Peyer's patch (tissue), 4 donors: ENCODE results near the gene NRG3. TPM values are rescaled to one million over a fixed set of nuclear protein-coding genes. Genes with fewer than 3 reads are reported as not detected.

ENCODE experiments used
- DNase-seq, 3 donors: peaks; one replicate each; pipeline ENCODE4 v3.0.0-alpha.2; 2017 to 2019
- H3K27ac ChIP-seq, 4 donors: fragments of 200-600 bp; sonication (generic); one replicate each; pipeline ENCODE4 v1.5.1; 2016 to 2019
- H3K27me3 ChIP-seq, 2 donors: fragments of 200-600 bp; sonication (generic); one replicate each; pipeline ENCODE4 v1.5.1; 2019
- H3K36me3 ChIP-seq, 3 donors: fragments of 200-600 bp; sonication (generic); one replicate each; pipeline ENCODE4 v1.5.1; 2016 to 2019
- H3K4me1 ChIP-seq, 4 donors: fragments of 200-600 bp; sonication (generic); one replicate each; pipeline ENCODE4 v1.5.1; 2016 to 2019
- H3K4me3 ChIP-seq, 4 donors: fragments of 200-600 bp; sonication (generic); 1 replicate in 3 of 4; 2 replicates in 1 of 4; pipeline ENCODE4 v1.5.1; 2016 to 2019; ENCODE audit warnings: mild to moderate bottlenecking in 1 of 4
- H3K9me3 ChIP-seq, 4 donors: fragments of 200-600 bp; sonication (generic); one replicate each; pipeline ENCODE4 v1.5.1; 2016 to 2019; ENCODE audit warnings: mild to moderate bottlenecking in 1 of 4
- CTCF ChIP-seq, 6 experiments: fragments of 450-650 bp in 4 of 6; fragments of 200-600 bp in 2 of 6; sonication (generic) in 1 of 6; IDR thresholded peaks; one replicate each; pipeline ENCODE4 v1.5.1; 2017 to 2019; ENCODE audit warnings: antibody characterized with exemption in 6 of 6, mild to moderate bottlenecking in 3 of 6, moderate library complexity in 1 of 6
- POLR2A ChIP-seq, 2 donors: fragments of 450-650 bp; IDR thresholded peaks; one replicate each; pipeline ENCODE4 v1.5.1; 2017; ENCODE audit warnings: antibody characterized with exemption in 2 of 2, mild to moderate bottlenecking in 2 of 2, moderate library complexity in 2 of 2
- total RNA-seq, 4 donors: library from RNA; depleted of rRNA; stranded (reverse); fragments of >200 nt; gene quantifications; one replicate each; pipeline ENCODE4 v1.1.0, GENCODE V29; 2016

NRG3 gene
- total RNA-seq, 4 donors from 2014 or later: not detected

- TF ChIP-seq CTCF (IDR thresholded peaks at IDR 0.05): no peak
- no peak for TF ChIP-seq POLR2A (IDR thresholded peaks at IDR 0.05)
- no peak overlapping the region for H3K4me3 ChIP-seq
- no peaks in the 10 kb centered on the region for H3K9me3 ChIP-seq
- no peak overlapping the region for H3K27ac ChIP-seq
- DNase-seq: no peak
- no peaks in the 10 kb centered on the region for H3K4me1 ChIP-seq
- H3K27me3 ChIP-seq: no peaks in the 10 kb centered on the region
- H3K36me3 ChIP-seq: no peaks in the 10 kb centered on the region
Measured at GRCh38 chr10:82256275-82256674, 381.3 kb downstream of the NRG3 start.

- TF ChIP-seq CTCF (IDR thresholded peaks at IDR 0.05) (no peak), POLR2A (IDR thresholded peaks at IDR 0.05) (no peak)
- Histone ChIP-seq H3K27ac (no peak overlapping the region), H3K9me3 (no peaks in the 10 kb centered on the region), H3K27me3 (no peaks in the 10 kb centered on the region), H3K36me3 (no peaks in the 10 kb centered on the region), H3K4me3 (no peak overlapping the region), H3K4me1 (no peaks in the 10 kb centered on the region)
- DNase-seq: no peak
Measured at GRCh38 chr10:82266438-82266837, 391.4 kb downstream of the NRG3 start.

- no peak for DNase-seq
- no peaks in the 10 kb centered on the region for H3K36me3 ChIP-seq
- H3K27ac ChIP-seq: no peak overlapping the region
- no peaks in the 10 kb centered on the region for H3K4me1 ChIP-seq
- TF ChIP-seq POLR2A (IDR thresholded peaks at IDR 0.05) (no peak), CTCF (IDR thresholded peaks at IDR 0.05) (no peak)
- no peak overlapping the region for H3K4me3 ChIP-seq
- no peaks in the 10 kb centered on the region for H3K27me3 ChIP-seq
- H3K9me3 ChIP-seq: no peaks in the 10 kb centered on the region
Measured at GRCh38 chr10:82267014-82267413, 392.0 kb downstream of the NRG3 start.

- no peaks in the 10 kb centered on the region for H3K27me3 ChIP-seq
- TF ChIP-seq POLR2A (IDR thresholded peaks at IDR 0.05) (no peak), CTCF (IDR thresholded peaks at IDR 0.05) (no peak)
- H3K9me3 ChIP-seq: no peaks in the 10 kb centered on the region
- no peak for DNase-seq
- no peak overlapping the region for H3K27ac ChIP-seq
- H3K4me3 ChIP-seq: no peak overlapping the region
- no peaks in the 10 kb centered on the region for H3K4me1 ChIP-seq
- H3K36me3 ChIP-seq: no peaks in the 10 kb centered on the region
Measured at GRCh38 chr10:82267465-82267864, 392.5 kb downstream of the NRG3 start.

GRCh38 chr10:82267960-82268359, 393.0 kb downstream of the NRG3 start:
- Histone ChIP-seq H3K27ac (no peak overlapping the region), H3K9me3 (no peaks in the 10 kb centered on the region), H3K36me3 (no peaks in the 10 kb centered on the region), H3K27me3 (no peaks in the 10 kb centered on the region), H3K4me3 (no peak overlapping the region), H3K4me1 (no peaks in the 10 kb centered on the region)
- no peak for DNase-seq
- TF ChIP-seq POLR2A (IDR thresholded peaks at IDR 0.05) (no peak), CTCF (IDR thresholded peaks at IDR 0.05) (no peak)

GRCh38 chr10:82277591-82277990, 402.6 kb downstream of the NRG3 start:
- no peak for DNase-seq
- TF ChIP-seq CTCF (IDR thresholded peaks at IDR 0.05) (no peak), POLR2A (IDR thresholded peaks at IDR 0.05) (no peak)
- Histone ChIP-seq H3K4me3 (no peak overlapping the region), H3K4me1 (no peaks in the 10 kb centered on the region), H3K27ac (no peak overlapping the region), H3K36me3 (no peaks in the 10 kb centered on the region), H3K9me3 (no peaks in the 10 kb centered on the region), H3K27me3 (no peaks in the 10 kb centered on the region)
